ENCODE measurements around the gene CDC42SE1.

- no peak for TF ChIP-seq CTCF (IDR thresholded peaks at IDR 0.05; ENCODE audit: low read length)
- TF ChIP-seq EZH2 (optimal IDR thresholded peaks at IDR 0.05; ENCODE audit: low read depth, low read length) = no peak
Measured at GRCh38 chr1:151060657-151061421, 1.4 kb upstream of the CDC42SE1 start.
